ENCODE results near the gene UBE3D. TPM values are rescaled to one million over a fixed set of nuclear protein-coding genes. Genes with fewer than 3 reads are reported as not detected.
"Not testable (repeated sequence)": the region's sequence is repeated elsewhere in the genome, so short reads cannot be mapped to it uniquely, and the experiment has no call there.

The UBE3D gene
- total RNA-seq, 2 experiments from 2014 or later: 4.1 to 4.2 TPM

DNA sequence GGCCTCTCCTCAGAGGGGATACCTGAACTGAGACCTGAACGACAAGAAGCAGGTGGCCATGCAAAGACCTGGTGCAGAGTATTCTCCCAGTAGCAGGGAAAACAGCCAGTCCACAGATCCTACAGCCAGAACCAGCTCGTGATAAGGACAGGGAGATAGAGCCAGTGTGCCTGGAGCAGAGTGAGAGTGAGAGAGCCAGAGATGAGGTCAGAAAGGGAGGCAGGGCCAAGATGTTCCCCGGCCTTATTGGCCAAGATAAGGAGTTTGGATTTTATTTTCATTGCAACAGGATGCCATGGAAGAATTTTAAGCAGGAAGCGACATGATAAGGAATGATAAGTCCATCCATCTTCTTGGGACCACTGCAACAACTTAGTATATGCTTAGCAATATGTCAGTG is 111.8 kb downstream of the UBE3D start:
- H3K27ac ChIP-seq (ENCODE audit: low read depth in 1 of 2, low read length in 2 of 2): no peak overlapping the region
- TF ChIP-seq, protein P1, sequence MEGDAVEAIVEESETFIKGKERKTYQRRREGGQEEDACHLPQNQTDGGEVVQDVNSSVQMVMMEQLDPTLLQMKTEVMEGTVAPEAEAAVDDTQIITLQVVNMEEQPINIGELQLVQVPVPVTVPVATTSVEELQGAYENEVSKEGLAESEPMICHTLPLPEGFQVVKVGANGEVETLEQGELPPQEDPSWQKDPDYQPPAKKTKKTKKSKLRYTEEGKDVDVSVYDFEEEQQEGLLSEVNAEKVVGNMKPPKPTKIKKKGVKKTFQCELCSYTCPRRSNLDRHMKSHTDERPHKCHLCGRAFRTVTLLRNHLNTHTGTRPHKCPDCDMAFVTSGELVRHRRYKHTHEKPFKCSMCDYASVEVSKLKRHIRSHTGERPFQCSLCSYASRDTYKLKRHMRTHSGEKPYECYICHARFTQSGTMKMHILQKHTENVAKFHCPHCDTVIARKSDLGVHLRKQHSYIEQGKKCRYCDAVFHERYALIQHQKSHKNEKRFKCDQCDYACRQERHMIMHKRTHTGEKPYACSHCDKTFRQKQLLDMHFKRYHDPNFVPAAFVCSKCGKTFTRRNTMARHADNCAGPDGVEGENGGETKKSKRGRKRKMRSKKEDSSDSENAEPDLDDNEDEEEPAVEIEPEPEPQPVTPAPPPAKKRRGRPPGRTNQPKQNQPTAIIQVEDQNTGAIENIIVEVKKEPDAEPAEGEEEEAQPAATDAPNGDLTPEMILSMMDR (IDR thresholded peaks at IDR 0.05): no peak
- no peaks in the 10 kb centered on the region for H3K4me1 ChIP-seq (ENCODE audit: insufficient read depth, low read length)
- H3K9me3 ChIP-seq (ENCODE audit: control insufficient read depth in 1 of 2, insufficient read depth in 1 of 2, low read length in 2 of 2): no peaks in the 10 kb centered on the region
- Mint-ChIP-seq H3K36me3 (ENCODE audit: low read depth) (peaks cover 74% of the 10 kb centered on the region), H3K4me3 (no peak overlapping the region), H3K27ac (no peak overlapping the region), H3K9me3 (no peaks in the 10 kb centered on the region), H3K27me3 (no peaks in the 10 kb centered on the region), H3K4me1 (ENCODE audit: low read depth) (no peaks in the 10 kb centered on the region)
- intact Hi-C loops (cut with DNase I, micrococcal nuclease): no loop called here
- CTCF ChIA-PET: no interaction called here
- POLR2A ChIA-PET: no interaction called here
- peaks cover 9% of the 10 kb centered on the region for H3K36me3 ChIP-seq (ENCODE audit: insufficient read depth, low read length)
- H3K27me3 ChIP-seq (ENCODE audit: control insufficient read depth in 1 of 2, insufficient read depth in 2 of 2, low read length in 2 of 2): no peaks in the 10 kb centered on the region
- H3K4me3 ChIP-seq (ENCODE audit: low read length): no peak overlapping the region
- ATAC-seq (ENCODE audit: poor library complexity) (no peak), DNase-seq (no peak)

DNA sequence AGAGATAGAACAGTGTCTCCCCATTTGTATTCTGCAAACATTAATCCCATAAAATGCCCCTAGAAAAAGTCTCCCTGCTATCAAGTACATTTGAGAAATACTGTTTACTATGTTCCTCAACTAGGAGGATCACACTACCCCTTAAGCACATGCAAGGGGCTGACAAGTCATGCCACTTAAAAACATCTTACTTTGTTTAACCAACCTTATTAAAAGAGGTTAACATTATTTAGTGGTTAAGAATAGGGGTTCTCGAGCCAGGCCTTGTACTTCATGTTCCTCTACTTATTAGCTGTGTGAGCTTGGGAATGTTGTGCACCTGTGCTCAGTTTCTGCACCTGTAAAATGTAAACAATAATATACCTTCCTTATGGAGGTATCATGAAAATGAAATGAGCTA is 113.7 kb downstream of the UBE3D start:
- POLR2A ChIA-PET: interaction anchor here (1.0 kb wide), 1 partner anchor 8 kb away, joined by 3 read pairs; no protein-coding TSS in a partner anchor
- Mint-ChIP-seq H3K27ac (no peak overlapping the region), H3K27me3 (no peaks in the 10 kb centered on the region), H3K4me1 (ENCODE audit: low read depth) (peaks cover 6% of the 10 kb centered on the region), H3K36me3 (ENCODE audit: low read depth) (peaks cover 89% of the 10 kb centered on the region), H3K9me3 (no peaks in the 10 kb centered on the region), H3K4me3 (no peak overlapping the region)
- Histone ChIP-seq H3K4me3 (ENCODE audit: low read length) (no peak overlapping the region), H3K27ac (ENCODE audit: low read depth in 1 of 2, low read length in 2 of 2) (no peak overlapping the region), H3K4me1 (ENCODE audit: insufficient read depth, low read length) (no peaks in the 10 kb centered on the region), H3K9me3 (ENCODE audit: control insufficient read depth in 1 of 2, insufficient read depth in 1 of 2, low read length in 2 of 2) (no peaks in the 10 kb centered on the region), H3K27me3 (ENCODE audit: control insufficient read depth in 1 of 2, insufficient read depth in 2 of 2, low read length in 2 of 2) (no peaks in the 10 kb centered on the region), H3K36me3 (ENCODE audit: insufficient read depth, low read length) (peaks cover 5% of the 10 kb centered on the region)
- CTCF ChIA-PET: no interaction called here
- intact Hi-C loops (cut with DNase I, micrococcal nuclease): no loop called here
- TF ChIP-seq, protein P1 (IDR thresholded peaks at IDR 0.05): no peak
- DNase-seq (no peak), ATAC-seq (ENCODE audit: poor library complexity) (no peak)

DNA sequence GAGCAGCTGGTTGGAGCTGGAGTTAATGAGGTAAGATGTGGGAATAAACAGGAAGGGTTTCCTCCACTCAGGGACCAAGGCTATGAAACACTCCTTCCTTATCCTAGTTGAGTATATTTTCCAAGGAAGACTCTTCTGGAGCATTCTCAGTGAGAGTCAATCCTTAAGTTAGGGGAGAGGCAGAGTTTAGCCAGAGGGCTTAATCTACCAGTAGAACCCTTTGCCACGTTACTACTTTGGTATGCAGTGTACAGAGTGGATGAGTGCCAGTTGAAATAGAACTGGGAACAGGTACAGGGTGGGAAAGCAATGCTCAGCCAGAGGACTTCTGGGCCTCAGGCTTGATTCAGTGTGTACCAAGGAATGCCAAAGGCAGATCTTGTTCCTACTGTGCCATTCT is 114.3 kb downstream of the UBE3D start:
- H3K4me1 Mint-ChIP-seq (ENCODE audit: low read depth): peaks cover 12% of the 10 kb centered on the region
- Histone ChIP-seq H3K27me3 (ENCODE audit: control insufficient read depth in 1 of 2, insufficient read depth in 2 of 2, low read length in 2 of 2) (no peaks in the 10 kb centered on the region), H3K9me3 (ENCODE audit: control insufficient read depth in 1 of 2, insufficient read depth in 1 of 2, low read length in 2 of 2) (no peaks in the 10 kb centered on the region), H3K27ac (ENCODE audit: low read depth in 1 of 2, low read length in 2 of 2) (no peak overlapping the region), H3K4me3 (ENCODE audit: low read length) (no peak overlapping the region), H3K36me3 (ENCODE audit: insufficient read depth, low read length) (peaks cover 5% of the 10 kb centered on the region), H3K4me1 (ENCODE audit: insufficient read depth, low read length) (no peaks in the 10 kb centered on the region)
- no peaks in the 10 kb centered on the region for H3K27me3 Mint-ChIP-seq
- H3K4me3 Mint-ChIP-seq: no peak overlapping the region
- ATAC-seq (ENCODE audit: poor library complexity) (no peak), DNase-seq (no peak)
- H3K27ac Mint-ChIP-seq: no peak overlapping the region
- TF ChIP-seq, protein P1 (IDR thresholded peaks at IDR 0.05): no peak
- CTCF ChIA-PET: no interaction called here
- peaks cover 91% of the 10 kb centered on the region for H3K36me3 Mint-ChIP-seq (ENCODE audit: low read depth)
- intact Hi-C loops (cut with DNase I, micrococcal nuclease): no loop called here
- POLR2A ChIA-PET: no interaction called here
- H3K9me3 Mint-ChIP-seq: no peaks in the 10 kb centered on the region

DNA sequence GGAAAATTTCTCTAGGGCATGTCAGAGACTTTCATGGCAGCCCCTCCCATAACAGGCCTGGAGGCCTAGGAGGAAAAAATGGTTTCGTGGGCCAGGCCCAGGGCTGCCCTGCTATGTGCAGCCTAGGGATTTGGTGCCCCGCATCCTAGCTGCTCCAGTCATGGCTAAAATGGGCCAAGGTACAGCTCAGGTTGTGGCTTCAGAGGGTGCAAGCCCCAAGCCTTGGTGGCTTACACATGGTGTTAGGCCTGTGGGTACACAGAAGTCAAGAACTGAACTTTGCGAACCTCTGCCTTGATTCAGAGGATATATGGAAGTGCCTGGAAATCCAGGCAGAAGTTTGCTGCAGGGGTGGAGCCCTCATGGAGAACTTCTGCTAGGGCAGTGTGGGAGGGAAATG is 134.7 kb downstream of the UBE3D start:
- H3K4me1 Mint-ChIP-seq (ENCODE audit: low read depth); POLR2A ChIA-PET; H3K36me3 ChIP-seq (ENCODE audit: insufficient read depth, low read length); intact Hi-C loops (cut with DNase I, micrococcal nuclease); H3K4me3 Mint-ChIP-seq; H3K27ac Mint-ChIP-seq; H3K27me3 Mint-ChIP-seq; DNase-seq; H3K27ac ChIP-seq (ENCODE audit: low read depth in 1 of 2, low read length in 2 of 2); H3K4me3 ChIP-seq (ENCODE audit: low read length); ATAC-seq (ENCODE audit: poor library complexity); H3K4me1 ChIP-seq (ENCODE audit: insufficient read depth, low read length); H3K27me3 ChIP-seq (ENCODE audit: control insufficient read depth in 1 of 2, insufficient read depth in 2 of 2, low read length in 2 of 2): not testable (repeated sequence)
- Mint-ChIP-seq H3K9me3 (peaks cover 21% of the 10 kb centered on the region), H3K36me3 (ENCODE audit: low read depth) (peaks cover 76% of the 10 kb centered on the region)
- CTCF ChIA-PET: interaction anchor here (0.6 kb wide), 1 partner anchor 241 kb away, joined by 4 read pairs; no protein-coding TSS in a partner anchor
- peaks cover 9 to 29% of the 10 kb centered on the region in 2 experiments for H3K9me3 ChIP-seq (ENCODE audit: control insufficient read depth in 1 of 2, insufficient read depth in 1 of 2, low read length in 2 of 2)

Measured in CD4-positive, alpha-beta T cell (primary cell).